Endothelial cell (in vitro differentiated cells): ENCODE measurements around the gene EIF3I. TPM values are rescaled to one million over a fixed set of nuclear protein-coding genes. Genes with fewer than 3 reads are reported as not detected.

Experiments
- DNase-seq: peaks from one replicate; pipeline ENCODE4 v3.0.0; 2021; ENCODE audit warnings: low spot score
- H3K27ac Mint-ChIP-seq: one replicate; pipeline ENCODE4 v1.8.0; 2021; ENCODE audit warnings: mixed read lengths, inconsistent platforms; ENCODE audit not compliant: unreplicated experiment
- H3K27me3 Mint-ChIP-seq: one replicate; pipeline ENCODE4 v1.8.0; 2021; ENCODE audit warnings: mild to moderate bottlenecking, moderate library complexity, mixed read lengths, inconsistent platforms; ENCODE audit not compliant: unreplicated experiment
- H3K36me3 Mint-ChIP-seq: one replicate; pipeline ENCODE4 v1.8.0; 2021; ENCODE audit warnings: mild to moderate bottlenecking, low read depth, mixed read lengths, inconsistent platforms; ENCODE audit not compliant: unreplicated experiment
- H3K4me1 Mint-ChIP-seq: one replicate; pipeline ENCODE4 v1.8.0; 2021; ENCODE audit warnings: mild to moderate bottlenecking, mixed read lengths, inconsistent platforms; ENCODE audit not compliant: unreplicated experiment
- H3K4me3 Mint-ChIP-seq: one replicate; pipeline ENCODE4 v1.8.0; 2021; ENCODE audit warnings: mild to moderate bottlenecking, mixed read lengths, inconsistent platforms; ENCODE audit not compliant: unreplicated experiment
- H3K9me3 Mint-ChIP-seq: one replicate; pipeline ENCODE4 v1.8.0; 2021; ENCODE audit warnings: mixed read lengths, inconsistent platforms; ENCODE audit not compliant: unreplicated experiment
- long read RNA-seq: library from polyadenylated mRNA; unstranded; transcript quantifications from one replicate; pipeline ENCODE4 v2.0.0, GENCODE V29; 2020; ENCODE audit not compliant: unreplicated experiment
- total RNA-seq: library from RNA; stranded (reverse); fragmentation: NEBNext Ultra II Directional; extraction: Animal tissue kit (Norgen Biotek cat#: 25700); gene quantifications from one replicate; pipeline ENCODE4 v1.2.1, GENCODE V29; 2021; ENCODE audit not compliant: unreplicated experiment
- TF ChIP-seq, protein P1 (sequence below): fragments of 200-600 bp; sonication (generic); IDR thresholded peaks from one replicate; pipeline ENCODE4 v1.5.0; 2021; ENCODE audit warnings: antibody characterized with exemption; ENCODE audit not compliant: unreplicated experiment

EIF3I gene
- total RNA-seq = 174 TPM
- long read RNA-seq, transcript EIF3I-202 (11 exons, 1,458 nt) = major isoform, 230 of 291 reads
- long read RNA-seq, partial matches to known transcripts = 47 of 291 reads
- long read RNA-seq, other reads (novel, unspliced or antisense) = 14 of 291 reads

DNA sequence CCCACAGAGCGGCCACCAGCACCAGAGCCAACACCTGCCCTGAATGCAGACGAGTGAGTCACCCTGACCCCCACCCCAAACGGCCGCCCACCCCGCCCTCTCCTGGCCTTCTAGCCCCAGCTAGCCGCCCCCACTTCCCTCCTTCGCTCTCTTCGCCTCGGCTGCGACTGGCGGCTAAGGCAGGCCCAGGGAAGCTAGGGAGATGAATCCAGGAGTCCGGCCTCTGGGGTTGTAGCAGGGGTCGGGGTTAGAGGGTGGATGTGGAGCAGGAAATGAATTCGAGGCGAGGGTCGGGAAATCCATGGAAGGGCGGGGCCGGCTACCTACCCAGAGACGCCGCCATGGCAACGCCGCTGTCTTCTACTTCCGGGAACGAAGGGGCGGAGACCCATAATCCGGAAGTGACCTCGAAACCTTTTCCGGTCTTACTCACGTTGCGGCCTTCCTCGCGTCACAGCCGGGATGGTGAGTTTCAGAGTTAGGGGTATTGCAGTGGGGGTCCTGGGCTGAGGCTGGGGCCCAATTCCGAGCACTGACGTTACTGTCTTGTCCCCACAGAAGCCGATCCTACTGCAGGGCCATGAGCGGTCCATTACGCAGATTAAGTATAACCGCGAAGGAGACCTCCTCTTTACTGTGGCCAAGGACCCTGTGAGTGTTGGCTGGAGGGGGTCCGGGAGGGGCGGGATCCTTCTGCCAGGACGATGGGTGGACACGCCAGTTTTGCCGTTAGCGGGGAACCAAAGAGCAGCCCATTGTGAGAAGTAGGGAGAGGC lies at the start of gene EIF3I, which contains the start of gene TMEM234:
Gene EIF3I, plus strand, starts transcription at position 428 of the 776 bp plus-strand sequence. Its CDS starts 35 bp downstream, at position 463.
Gene TMEM234, minus strand, starts transcription at position 374 of the 776 bp plus-strand sequence. Its CDS starts 31 bp downstream, at position 343.
- Mint-ChIP-seq H3K4me3 (peak within 1 kb of the TSS; percentile 97), H3K9me3 (no peaks in the 10 kb centered on the region)
- TF ChIP-seq, protein P1, sequence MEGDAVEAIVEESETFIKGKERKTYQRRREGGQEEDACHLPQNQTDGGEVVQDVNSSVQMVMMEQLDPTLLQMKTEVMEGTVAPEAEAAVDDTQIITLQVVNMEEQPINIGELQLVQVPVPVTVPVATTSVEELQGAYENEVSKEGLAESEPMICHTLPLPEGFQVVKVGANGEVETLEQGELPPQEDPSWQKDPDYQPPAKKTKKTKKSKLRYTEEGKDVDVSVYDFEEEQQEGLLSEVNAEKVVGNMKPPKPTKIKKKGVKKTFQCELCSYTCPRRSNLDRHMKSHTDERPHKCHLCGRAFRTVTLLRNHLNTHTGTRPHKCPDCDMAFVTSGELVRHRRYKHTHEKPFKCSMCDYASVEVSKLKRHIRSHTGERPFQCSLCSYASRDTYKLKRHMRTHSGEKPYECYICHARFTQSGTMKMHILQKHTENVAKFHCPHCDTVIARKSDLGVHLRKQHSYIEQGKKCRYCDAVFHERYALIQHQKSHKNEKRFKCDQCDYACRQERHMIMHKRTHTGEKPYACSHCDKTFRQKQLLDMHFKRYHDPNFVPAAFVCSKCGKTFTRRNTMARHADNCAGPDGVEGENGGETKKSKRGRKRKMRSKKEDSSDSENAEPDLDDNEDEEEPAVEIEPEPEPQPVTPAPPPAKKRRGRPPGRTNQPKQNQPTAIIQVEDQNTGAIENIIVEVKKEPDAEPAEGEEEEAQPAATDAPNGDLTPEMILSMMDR = no peak

GRCh38 chr1:32172621-32173245 lies 49.5 kb upstream of the EIF3I start:
- Mint-ChIP-seq H3K4me1 (peaks cover 23% of the 10 kb centered on the region), H3K27ac (peak overlapping the region; percentile 76), H3K9me3 (no peaks in the 10 kb centered on the region), H3K36me3 (peaks cover 30% of the 10 kb centered on the region), H3K4me3 (no peak overlapping the region), H3K27me3 (peaks cover 6% of the 10 kb centered on the region)
- TF ChIP-seq, protein P1 = no peak
- no peak for DNase-seq

More for the DNA sequence above, at the start of gene EIF3I, which contains the start of gene TMEM234:
- peaks cover 16% of the 10 kb centered on the region for H3K4me1 Mint-ChIP-seq
- H3K27ac Mint-ChIP-seq = peak within 1 kb of the TSS; percentile 99
- H3K27me3 Mint-ChIP-seq = peaks cover 4% of the 10 kb centered on the region
- DNase-seq = peak; percentile 90
- H3K36me3 Mint-ChIP-seq = peaks cover 8% of the 10 kb centered on the region

DNA sequence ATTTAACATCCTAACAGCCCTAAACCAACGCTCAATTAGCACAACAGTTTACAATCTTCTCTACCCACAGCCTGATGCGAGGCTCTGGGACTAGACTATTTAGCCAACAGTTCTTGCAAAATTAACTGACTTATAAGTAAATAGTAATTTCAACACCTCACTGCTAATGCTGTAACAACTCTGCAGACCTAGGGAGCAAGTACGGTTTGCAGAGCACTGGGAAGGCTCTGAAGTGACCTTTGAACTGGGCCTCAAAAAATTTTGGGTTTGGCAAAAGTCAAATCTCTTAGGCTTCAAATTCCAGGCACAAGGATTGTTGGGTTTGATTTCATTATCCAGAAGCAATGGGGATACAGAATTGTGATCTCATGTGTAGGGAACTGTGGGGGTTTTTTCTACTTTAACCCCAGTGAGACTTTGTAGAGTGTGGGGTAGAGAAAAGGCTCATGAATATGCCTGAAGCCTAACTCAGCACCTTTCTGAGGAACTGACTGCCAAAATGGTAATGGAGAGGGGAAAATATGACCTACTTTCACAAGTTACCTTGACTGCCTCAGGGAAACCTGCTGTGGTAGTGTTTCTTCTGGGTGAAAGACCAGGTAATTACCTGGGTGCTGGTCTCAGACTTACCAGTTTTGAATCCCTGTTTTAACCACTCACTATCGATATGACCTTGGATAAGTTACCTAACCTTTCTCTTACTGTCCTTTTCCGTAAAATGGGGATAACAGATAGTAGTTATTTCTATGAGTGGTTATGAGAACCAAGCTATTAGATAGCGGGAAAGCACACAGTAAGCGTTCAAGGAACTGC lies 43.6 kb upstream of the EIF3I start:
- Mint-ChIP-seq H3K36me3 (peaks cover 29% of the 10 kb centered on the region), H3K27ac (peak overlapping the region; percentile 93), H3K27me3 (peaks cover 4% of the 10 kb centered on the region), H3K9me3 (no peaks in the 10 kb centered on the region), H3K4me1 (peaks cover 26% of the 10 kb centered on the region), H3K4me3 (peak overlapping the region; percentile 88)
- no peak for DNase-seq
- TF ChIP-seq, protein P1 = no peak

DNA sequence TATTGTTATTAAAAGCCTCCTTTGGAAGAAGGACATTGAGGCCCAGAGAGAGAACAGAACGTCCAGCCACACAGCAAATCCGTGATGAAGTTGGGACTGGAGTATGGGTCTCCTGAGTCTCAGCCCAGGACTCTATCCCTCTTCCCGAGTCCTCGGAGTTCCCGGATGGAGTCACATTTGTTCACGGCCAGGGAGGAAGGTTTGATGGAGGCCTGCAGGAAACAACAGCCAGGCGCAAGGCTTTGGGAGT lies 43.1 kb upstream of the EIF3I start:
- TF ChIP-seq, protein P1 = no peak
- peaks cover 33% of the 10 kb centered on the region for H3K36me3 Mint-ChIP-seq

More for the DNA sequence above, 43.1 kb upstream of the EIF3I start:
- no peak for DNase-seq
- H3K9me3 Mint-ChIP-seq = no peaks in the 10 kb centered on the region
- H3K27ac Mint-ChIP-seq = peak overlapping the region; percentile 93
- H3K4me1 Mint-ChIP-seq = peaks cover 26% of the 10 kb centered on the region
- peaks cover 4% of the 10 kb centered on the region for H3K27me3 Mint-ChIP-seq
- peak overlapping the region; percentile 88 for H3K4me3 Mint-ChIP-seq
